ENCODE measurements around the gene LUM. TPM values are rescaled to one million over a fixed set of nuclear protein-coding genes. Genes with fewer than 3 reads are reported as not detected.

LUM gene
- total RNA-seq, 1 experiment from 2014 or later = 18.5 TPM

DNA sequence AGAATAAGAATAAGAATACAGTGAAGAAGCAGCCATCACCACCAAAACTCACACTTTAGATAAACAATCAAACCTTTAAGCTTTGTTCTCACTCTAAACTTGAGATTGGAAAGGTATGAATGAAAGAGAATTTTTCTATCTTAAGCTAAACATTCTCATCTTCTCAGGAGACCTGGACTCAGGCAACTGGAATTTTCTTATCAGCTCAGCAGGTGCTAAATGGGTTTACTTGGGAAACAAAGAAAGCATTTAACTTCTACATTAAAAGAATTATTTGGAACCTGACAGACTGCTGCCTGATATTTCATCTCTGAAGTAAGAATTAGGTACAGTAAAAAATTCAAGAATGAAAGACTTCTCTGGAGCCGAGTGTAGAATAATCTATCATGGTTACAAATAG is 32.8 kb downstream of the LUM start:
- DNase-seq (ENCODE audit: extremely low read depth, low read depth) = no peak

DNA sequence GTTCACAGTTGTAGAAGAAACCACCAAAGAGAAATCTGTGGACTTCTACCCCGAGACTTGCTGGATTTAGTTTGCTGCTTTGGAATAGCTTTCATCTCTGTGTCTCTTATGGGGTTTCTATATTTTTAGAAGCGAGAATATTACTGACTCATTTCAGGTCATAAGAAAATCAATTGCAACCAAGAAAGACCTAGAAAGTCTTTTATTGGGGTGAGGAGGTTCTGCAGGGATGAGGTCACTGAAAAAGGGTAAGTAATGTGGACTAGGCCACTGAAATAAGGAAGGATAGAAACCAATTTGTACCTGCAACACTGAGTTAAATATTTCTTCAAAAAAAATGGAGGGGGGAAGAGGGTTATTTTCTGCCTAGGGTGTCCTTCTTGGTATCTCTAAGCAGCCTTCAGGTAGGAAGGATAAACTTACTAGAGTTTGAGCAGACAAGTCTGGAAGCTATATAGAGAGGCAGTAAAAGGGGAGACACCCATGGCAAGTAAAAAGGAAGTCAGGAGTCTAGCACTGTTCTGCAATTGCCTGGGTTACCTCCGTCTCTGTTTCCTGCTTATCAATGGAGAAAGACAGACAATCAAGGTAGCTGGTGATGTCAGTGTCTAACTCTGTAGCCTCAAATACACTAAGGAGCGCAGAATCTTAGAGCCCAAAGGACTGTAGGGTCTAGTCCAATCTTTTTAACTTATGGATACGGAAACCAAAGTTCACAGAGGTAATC is 33.9 kb downstream of the LUM start:
- no peak for DNase-seq (ENCODE audit: extremely low read depth, low read depth)

DNA sequence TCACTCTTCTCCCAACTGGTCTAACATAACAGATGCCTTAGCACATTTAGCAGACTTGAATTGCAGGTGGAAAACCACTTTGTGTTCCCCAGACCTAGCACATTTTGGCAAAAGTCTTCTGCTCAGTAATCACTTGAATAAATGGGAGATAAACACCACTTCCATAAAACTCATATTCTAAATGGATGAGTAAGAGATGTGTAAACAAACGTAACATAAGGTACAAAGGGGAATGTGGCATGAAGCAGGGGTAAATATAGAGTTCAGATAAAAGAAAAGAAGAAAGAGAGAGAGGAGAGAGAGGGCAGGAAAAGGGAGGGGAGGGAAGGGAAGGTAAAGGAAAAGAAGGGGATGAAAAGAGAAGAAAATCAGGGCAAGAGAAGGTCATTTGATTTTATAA is 36.4 kb downstream of the LUM start:
- DNase-seq (ENCODE audit: extremely low read depth, low read depth) = no peak

DNA sequence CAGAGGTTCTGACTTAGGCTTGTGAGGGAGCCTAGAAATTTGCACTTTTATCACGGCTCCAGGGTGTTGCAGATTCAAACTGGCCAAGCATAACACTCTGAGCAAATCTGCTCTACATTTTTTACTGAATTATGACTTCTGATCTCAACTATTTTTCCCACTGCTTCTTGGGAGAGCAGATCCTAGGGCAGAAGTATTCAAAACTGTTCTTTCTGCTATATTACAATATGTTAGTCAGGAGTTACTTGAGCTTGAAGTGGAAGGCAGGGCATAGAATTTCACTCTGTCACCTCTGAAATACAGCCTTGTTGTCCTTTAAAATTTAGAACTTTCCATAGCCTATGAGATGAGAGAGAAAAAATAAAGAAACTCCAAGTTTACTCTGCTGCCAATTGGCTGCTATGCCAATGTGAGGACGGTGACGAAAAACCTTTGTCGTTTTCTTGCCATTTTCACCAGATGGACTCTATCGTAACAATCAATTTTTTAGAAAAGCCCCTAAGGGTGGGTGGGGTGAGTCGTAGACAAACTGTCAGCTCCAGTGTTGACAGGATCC is 37.1 kb downstream of the LUM start:
- DNase-seq (ENCODE audit: extremely low read depth, low read depth) = no peak

DNA sequence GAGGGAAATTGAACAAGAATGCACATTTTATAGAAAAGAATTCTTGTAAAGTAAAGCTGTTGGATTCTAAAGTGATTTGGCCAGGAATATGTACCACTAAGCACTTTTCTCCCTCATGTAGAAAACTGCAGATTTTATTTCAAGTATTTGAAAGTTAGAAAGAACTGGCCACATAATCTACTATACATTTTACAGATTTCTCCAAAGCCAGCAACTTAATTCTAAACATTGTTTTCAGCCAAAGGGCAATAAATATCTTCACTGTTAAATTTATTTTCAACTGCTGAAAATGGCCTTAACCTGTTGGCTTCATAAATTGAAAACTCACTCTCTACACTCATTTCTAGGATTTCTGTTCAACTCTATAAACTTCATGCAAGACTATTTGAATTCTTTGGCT is 37.9 kb downstream of the LUM start:
- no peak for DNase-seq (ENCODE audit: extremely low read depth, low read depth)

DNA sequence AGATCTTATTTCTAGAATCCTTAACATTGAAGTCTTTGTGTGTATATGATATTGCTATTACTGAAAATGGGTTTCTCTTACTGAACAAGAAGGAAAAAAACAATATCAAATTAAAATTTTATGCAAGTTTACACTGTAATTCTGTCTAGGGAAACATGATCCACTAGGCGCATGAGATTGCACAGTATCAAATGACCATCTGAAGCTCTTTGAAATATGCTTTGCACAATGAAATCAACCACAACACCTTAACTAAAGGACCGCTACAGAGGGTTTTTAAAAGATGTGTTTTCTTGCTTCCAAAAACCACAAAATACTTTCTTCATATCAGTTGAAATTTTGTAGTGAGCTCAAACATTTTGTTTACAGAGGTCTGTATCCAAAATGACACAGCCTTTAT is 38.4 kb downstream of the LUM start:
- DNase-seq (ENCODE audit: extremely low read depth, low read depth) = no peak

GRCh38 chr12:91070936-91071335 is 40.4 kb downstream of the LUM start:
- no peak for DNase-seq (ENCODE audit: extremely low read depth, low read depth)

- DNase-seq (ENCODE audit: extremely low read depth, low read depth) = no peak
Observed at GRCh38 chr12:91065396-91065795, 45.9 kb downstream of the LUM start.

DNA sequence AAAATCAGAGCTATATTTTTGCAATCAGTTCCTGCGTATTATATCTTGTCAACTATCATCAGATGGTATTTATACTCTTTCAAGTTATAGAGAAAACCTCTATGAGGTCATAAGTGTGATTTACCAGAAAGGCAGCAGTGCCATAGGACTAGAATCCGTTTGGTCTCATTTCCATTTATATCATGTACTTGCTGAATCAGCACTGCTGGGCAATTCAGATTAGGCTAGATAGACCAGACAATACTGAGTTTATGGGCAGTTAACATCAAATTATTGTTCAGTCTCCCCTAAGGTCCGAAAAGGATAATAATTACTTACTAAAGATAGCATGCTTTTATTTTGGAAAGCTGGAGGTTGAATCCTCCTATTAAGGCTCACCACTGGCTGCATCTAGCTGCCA is 46.7 kb downstream of the LUM start:
- no peak for DNase-seq (ENCODE audit: extremely low read depth, low read depth)

GRCh38 chr12:91061091-91061490 is 50.2 kb downstream of the LUM start:
- no peak for DNase-seq (ENCODE audit: extremely low read depth, low read depth)

- DNase-seq (ENCODE audit: extremely low read depth, low read depth) = no peak
Observed at GRCh38 chr12:91059211-91059610, 52.1 kb downstream of the LUM start.

DNA sequence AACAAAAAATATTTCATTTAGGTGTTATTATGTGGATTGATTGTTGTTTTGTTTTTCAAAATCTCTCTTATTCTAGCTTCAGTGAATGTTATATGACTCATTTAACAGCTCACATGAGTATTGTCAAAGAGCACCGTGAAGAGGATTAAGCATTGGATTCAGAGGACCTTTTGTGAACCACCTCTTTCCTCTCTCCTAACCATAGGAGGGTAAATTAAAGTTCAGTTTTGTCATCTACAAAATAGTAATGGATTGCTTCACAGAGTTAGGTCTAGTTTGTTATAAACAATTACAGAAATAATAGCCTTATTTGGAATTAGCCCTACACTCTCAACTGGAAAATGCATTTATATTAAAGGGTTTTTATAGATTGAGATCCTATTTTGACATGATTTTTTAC is 52.5 kb downstream of the LUM start:
- no peak for DNase-seq (ENCODE audit: extremely low read depth, low read depth)

- no peak for DNase-seq (ENCODE audit: extremely low read depth, low read depth)
Observed at GRCh38 chr12:91057368-91058165, 53.7 kb downstream of the LUM start, which contains the start of gene KERA. Gene KERA (minus strand): TSS chr12:91058024. CDS start chr12:91056281, 1,743 bp downstream.

GRCh38 chr12:91056488-91056887 is 54.8 kb downstream of the LUM start:
- DNase-seq (ENCODE audit: extremely low read depth, low read depth) = no peak

- DNase-seq (ENCODE audit: extremely low read depth, low read depth) = no peak
Observed at GRCh38 chr12:91055976-91056375, 55.3 kb downstream of the LUM start.

DNA sequence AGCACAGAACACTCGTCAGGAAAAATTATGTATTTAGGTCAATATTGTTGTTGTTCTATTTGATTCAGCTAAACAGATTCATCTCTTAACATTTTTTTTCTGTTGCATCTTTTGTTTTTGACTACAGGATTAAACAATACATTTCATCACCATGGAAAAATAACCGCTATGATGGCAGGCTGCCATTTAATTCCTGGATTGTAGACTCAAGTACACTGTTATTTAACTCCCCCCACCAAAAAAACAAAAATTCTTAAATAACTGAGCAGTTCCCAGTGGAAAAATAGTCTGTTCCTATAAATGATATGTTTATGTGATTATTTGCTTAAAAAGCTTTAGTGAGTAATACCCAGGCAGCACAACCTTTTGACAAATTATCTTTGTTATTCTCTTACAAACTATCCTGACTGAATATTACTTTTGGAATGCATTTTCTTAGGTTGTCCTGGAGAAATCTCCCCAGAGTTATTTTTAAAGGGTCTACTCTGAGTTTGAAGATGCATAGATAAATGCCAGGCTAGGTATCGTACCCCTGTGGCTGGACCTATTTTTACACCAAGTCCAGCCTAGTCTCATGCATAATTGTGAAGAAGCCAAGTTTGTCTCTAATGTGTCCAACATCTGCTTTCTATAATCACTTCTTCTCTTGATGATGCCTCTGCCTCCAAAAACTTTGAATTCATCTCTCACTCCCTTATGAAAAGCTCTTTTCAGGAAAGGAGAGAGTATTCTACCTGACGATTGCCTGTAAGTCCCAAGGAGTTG is 57.2 kb downstream of the LUM start:
- no peak for DNase-seq (ENCODE audit: extremely low read depth, low read depth)

Other genes with a start within 250 kb of the LUM start
- not detected in 2 replicates for gene CCER1, start 156.3 kb downstream of the LUM start, total RNA-seq (2014; rRNA removed; shearing (Covaris generic))
- not detected in 2 replicates for gene EPYC, start 106.5 kb downstream of the LUM start, total RNA-seq (2014; rRNA removed; shearing (Covaris generic))
- not detected in 2 replicates for gene KERA, start 53.5 kb downstream of the LUM start, total RNA-seq (2014; rRNA removed; shearing (Covaris generic))
- gene DCN, start 71.3 kb upstream of the LUM start, total RNA-seq (2014; rRNA removed; shearing (Covaris generic)) = 1.8 and 3.3 TPM in 2 replicates

All from NCI-H460 (cell line).